Stimulated activated naive CD4-positive, alpha-beta T cell treated with Interleukin-2 at 50 U/mL for 16 hours (primary cell): ENCODE results near the gene RNF34.

Experiments used
- DNase-seq: peaks from one replicate; lab custom pipeline; 2025; lab: John Stamatoyannopoulos, UW

The RNF34 gene

DNA sequence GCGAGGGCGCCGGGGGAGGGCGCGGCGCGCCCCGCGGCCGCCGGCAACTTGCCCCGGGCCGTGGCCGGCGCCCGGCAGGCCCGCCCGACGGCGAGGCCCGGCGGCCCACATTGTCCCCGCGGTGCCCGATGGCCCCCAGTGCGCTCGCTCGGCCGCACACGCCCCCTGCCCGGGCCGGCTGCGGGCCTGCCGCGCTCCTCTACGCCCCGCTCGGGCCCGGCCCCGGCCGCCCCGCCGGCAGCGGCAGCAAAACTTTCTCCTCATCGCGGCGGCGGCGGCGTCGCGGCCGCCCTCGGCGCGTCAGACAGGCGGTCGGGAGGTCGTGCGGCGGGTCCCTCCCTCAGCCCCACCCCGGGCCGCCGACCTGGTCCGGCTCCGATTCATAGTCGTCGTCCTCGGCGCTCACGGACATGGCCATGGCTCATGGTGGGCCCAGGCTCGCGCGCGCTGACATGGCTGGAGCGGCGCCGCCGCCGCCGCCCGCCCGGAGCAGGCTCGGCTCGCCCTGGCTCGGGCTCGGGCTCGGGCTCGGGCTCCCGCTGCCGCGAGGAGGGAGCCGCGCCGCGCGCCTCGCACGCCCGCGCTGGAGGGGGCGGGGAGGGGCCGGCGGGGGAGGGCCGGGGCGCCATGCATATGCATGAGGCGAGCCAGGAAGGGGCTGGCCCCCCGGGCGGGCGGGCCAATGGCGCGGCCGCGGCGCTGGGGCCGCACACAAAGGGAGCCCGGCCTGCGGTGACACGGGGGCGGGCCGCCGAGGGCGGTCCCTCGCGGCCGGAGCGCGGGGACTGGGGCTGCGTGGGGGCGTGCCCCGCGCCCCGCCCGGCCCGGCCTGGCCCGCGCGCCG lies 67.1 kb downstream of the RNF34 start:
- peak; percentile 85 for DNase-seq

DNA sequence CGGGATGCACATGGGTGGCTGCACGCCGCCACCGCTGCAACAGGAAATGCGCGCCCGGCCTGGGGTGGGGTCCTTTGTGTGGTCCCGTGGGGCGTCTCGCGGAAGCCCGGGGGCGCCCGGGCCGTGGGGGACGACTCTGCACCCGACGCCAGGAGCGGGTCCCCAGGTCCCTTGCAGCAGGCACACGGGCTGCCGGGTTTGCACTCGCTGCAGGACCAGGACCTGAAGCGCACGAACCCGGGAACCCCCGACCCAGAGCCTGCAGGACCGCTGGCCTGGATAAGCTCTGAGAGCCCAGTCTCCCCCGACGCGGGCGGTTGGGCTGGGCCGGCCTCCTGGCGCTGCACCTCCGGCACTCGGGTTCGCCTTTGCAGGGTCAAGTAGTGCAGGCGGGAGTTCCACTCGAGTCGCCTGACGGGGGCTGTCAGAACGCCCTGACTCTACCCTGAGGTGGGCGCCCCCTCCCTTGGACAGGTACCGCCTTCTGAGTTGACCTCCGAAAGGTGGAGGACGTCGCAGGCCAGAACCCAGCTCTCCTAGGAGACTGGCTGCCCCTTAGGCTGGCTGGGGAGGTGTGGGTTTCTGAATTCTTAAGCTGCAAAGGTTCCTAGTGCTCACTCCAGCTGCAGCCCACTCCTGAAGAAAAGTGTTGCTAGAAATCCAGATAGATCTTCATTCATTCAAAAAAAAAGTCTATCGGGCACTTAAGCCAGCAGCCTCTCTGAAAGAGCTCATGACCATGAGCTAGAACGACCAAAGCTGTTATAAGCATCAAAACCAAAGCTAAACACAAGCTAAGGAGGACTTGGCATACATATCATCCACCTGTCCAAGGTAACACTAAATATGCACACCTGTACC lies 68.0 kb downstream of the RNF34 start:
- DNase-seq, result no peak

DNA sequence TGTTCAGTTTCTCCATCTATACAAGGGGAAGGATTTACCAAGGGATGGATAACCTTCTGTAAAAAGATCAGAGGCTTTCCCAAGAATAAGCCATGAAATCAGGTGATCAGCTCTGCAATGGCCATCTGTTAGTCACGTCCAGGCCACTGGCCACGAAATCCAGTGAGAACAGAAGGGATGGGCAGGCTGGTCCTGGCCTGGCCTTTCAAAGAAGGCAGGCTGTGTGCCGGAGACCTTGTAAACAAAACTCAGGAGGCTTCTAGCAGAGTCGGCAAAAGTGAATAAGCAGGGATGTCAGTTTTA lies 68.5 kb downstream of the RNF34 start:
- DNase-seq, result no peak

DNA sequence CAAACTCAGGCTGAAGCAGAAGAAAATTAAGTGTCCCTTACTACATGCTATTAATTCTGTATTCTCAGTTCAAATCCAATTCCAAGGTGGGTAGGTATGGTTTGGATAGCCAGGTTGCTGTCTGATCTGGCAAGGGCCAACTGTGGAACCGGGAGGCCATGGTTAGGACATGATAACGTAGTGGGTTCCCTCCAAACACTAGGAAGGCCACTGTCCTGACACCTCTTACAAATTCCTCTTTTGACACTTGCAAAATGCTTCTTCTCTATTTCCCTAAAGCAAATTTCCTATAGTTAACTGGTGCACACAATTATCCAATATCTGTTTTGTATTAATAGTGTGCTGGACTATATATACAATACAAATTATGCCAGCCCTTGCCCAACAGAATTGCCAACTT lies 70.8 kb downstream of the RNF34 start:
- no peak for DNase-seq

DNA sequence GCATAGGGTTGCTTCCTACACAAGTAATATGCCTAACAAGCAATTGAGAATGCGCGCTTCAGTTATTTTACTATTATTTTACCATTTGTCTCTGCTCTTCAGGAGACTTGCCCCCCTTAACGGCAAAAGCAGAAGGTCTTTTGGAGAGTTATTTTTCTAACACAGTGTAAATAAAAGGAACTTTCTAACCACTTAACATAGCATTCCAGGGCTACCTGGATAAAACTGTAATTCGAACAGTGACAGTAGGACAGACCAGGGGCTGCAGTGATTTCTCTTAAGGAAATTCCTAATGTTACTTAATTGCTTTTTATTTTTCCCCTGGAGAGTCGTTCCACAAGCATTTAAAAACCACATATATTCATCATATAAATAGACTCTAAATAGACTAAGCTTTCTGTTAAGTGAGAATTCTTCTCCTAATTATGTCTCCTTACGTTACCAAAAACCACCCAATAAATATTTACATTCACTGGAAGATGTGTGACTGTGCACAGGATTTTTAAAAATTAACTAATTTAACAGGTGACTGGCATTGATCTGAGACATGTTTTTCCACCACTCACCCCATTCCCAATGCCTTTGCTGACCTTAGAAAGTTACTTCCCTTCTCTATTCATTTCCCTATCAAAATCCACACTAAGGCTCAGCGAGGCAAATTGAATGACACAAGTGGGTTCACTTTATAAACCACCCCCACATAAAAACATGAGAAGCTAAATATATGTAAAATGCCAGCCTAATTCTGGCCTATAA lies 72.4 kb downstream of the RNF34 start:
- DNase-seq, result no peak
